ENCODE results near the gene ABR.
"Not testable (repeated sequence)": the region's sequence is repeated elsewhere in the genome, so short reads cannot be mapped to it uniquely, and the experiment has no call there.

Gene ABR

DNA sequence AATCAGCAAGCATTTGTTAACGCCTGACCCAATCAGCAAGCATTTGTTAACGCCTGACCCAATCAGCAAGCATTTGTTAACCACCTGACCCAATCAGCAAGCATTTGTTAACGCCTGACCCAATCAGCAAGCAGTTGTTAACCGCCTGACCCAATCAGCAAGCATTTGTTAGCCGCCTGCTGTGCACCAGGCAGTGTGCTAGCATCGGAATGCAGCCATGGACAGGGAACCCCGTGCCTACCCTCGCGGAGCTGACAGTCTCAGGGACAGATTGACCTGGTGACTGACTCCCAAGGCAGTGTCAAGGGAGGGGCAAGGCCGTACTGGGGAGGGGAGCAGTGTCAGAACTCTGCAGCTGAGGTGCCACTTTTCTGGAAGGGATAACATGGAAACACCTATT, 66.9 kb downstream of the ABR start:
- DNase-seq, result no peak

DNA sequence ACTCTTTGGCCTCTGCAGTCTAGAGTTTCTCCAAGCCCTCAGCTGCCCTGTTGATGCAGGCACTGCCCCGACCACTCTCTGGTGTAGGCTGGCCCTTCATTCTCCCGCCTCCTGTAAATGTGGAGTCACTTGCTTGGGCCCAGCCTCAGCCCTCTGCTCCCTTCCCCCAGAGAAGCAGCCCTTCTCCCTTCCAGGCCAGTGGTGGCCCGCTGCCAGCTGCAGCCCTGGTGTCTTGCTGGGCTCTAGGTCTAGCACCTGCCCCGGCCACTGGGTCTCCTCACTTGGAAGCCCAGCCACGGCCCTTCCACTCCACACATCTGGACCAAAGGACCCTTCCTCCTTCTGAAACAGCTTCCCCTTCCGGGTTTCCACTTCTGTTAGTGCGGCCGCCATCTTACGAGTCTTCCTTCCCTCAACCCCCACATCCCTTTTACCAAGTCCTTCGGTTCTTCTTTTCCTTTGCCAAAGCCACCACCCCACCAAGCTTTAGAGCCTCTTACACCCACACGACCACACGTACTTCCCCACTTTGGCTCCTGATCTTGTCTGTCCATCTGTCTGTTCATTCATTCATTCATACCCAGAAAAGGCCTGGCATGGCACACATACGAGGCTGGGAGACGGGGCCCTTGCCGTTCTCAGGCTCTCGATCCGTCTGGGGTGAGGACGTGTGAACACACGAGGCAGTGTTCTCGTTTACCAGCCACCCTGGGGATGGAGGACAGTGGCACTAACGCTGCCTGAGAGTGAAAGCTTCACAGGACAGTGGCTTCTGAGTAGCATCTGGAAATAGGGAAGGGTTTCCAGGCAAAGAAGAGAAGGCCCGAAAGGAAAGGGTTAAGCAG, 68.0 kb downstream of the ABR start:
- peak; percentile 44 for DNase-seq

DNA sequence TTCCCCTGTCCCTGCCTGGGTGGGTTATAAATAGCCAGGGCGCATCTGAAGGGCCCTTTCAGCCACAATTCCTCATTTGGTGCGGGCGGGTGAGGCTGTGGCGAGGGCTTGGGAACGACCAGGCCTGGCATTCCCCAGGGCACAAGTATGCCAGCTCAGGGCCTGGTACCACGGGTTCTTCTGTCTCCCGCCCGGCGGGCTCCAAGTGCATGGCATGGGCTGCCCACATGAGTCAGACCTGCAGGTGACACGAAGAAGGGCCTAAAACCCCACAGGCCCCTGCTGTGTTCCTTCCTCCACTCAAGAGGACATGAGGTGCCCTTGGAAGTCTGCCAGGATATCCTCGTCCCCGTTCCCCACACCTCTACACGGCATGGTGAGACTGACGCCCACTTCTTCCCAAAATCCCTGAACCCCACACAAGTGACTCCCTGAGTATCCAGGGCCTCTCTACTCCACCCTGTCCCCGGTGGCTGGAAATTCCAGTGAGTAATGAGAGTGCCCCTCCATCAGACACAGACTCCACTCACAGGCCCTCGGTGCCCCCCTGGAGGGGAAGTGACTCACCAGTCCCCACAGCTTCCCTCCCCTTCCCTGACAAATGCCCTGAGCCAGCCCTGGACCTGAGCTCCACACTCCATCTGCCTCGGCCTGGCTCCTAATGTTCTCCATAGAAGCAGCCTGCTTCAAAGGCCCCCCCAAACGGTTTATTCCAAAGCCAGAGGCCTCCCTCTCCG, 68.8 kb downstream of the ABR start:
- peak; percentile 79 for DNase-seq

DNA sequence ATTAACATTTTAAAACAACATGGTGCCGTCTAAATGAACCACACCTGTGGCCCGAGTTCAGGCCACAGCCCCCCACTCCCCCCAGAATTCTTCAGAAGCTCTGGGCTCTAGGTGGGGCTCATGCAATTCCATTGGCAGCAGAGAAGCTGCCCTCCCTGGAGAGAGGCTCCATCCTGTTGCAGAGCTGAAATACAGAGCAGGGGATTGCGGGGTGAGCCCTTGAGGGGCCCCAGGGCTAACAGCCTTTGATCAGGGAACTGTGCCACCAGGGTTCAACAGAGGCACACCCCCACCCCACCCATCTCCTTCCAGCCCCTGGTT, 69.3 kb downstream of the ABR start:
- no peak for DNase-seq

DNA sequence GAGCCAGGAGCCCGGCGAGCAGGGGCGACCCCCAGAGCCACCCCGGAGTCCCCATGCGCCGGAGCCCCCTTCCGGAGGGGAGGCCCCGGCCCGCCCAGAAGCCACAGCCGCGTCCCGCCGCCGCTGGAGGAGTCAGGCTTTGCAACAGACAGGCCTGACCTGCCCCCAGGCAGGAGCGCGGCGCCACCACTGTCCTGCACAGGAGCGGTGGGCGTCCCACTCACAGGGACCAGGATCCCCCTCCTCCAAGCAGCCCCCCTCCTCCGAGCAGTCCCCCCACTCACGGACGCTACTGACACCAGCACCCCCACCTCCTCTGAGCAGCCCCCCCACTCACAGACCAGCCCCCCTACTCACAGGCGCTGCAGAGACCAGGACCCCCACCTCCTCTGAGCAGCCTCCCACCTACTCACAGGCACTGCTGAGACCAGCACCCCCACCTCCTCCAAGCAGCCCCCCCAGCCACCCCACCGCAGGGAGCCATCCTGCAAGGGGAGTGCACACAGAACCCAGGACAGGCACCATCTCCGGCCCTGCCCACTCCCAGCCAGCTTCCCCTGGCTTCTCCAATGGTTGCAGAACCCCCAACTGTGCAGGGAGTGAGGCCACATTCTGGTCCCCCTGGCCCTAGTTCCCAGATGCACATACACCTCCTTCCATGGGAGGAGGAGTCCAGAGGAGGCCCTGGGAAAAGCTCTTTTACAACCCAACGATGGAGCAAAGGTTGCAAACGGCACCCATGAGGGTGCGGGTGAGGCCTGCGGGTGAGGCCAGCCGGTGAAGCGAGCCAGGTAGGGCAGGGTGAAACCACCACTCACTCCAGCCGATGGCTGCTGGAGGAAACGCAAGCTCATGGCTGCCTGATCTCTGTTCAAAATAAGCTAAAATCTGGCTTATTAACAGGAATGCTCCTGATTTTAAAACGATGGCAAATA, 69.9 kb downstream of the ABR start:
- peak; percentile 65 for DNase-seq

DNA sequence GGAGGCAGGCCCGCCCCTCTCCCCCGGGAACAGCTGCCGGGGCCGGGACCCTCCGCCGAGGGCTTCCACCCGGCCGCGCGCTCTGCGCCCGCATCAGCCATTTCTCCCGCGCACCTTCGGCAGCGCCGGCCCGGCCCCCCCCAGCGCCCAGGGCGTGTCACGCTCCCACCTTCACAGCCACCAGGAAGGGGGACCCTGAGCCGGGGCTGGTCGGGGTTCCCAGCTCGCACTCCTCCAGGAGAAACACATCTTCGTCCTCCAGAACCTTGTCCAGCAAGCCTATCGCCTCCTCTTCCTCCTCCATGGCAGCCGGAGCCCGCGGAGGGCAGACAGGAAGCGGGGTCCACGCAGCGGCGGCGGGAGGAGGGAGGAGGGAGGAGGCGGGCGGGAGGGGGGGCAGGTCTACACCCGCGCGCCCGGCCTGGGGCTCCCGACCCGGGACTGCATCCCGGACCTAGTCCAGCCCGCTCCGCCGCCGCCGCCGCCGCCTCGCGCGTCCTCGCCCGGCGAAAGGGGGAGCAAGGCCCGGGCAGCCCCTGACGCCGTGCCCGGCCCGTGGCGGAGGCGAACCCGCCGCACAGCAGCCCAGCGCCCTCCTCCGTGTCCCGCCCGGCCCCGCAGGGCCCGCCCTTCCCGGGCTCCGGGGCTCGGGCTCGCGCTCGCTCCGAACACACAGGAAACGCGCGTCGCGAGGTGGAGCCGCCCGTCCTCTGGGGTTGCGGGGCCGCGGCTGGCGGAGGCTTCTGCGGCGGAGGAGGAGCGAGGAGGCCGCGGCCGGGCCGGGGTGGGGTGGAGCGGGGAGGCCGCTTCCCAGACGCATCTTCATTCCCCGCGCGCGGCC, 70.8 kb downstream of the ABR start:
- DNase-seq, result peak; percentile 69

DNA sequence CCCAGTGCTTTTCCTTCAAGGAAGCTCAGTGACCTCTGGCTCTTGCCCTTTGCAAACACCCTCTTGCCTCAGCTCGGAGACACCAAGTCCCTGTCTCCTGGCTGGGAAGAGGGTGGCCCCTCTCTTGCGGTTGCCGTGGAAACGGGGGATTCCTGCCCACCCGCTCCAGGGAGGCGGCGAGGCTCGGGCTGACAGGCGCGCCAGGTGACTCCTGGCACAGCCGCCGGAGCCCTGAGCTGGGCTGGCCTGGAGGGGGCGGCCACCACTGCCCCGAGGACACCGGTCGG, 71.4 kb downstream of the ABR start:
- DNase-seq, result no peak

DNA sequence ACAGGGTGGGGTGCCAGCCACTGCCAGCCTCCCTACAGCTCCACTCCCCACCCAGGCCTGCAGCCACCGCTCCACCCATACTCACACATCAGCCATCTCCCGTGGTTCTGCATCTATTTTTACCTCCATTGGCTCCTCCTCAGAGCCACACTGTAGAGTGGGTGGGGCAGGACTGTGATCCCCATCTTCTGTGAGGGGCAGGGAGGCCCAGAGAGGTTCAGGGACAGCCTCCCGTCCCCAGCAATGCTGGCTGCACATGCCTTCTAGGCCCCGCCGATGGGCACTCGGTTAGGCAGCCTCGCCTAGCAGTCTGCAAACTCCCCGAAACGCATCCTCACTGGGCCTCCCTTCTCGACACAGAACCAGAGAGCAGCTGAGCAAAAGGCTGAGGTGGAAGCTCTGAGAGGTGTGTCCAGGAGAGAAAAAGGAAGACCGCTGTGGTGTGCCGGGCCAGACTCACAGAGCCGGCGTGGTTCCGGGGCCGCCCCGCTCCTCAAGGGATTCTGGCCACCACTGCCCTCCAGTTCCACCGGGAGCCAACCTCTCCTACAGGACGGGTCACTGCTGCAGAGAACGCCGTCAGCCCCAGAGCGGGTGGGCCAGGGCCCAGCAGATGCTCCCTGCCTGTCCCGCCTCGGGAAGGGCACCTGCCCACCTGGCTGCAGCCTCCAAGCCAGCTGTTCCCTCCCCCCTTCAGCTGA, 71.9 kb downstream of the ABR start:
- DNase-seq, result no peak

DNA sequence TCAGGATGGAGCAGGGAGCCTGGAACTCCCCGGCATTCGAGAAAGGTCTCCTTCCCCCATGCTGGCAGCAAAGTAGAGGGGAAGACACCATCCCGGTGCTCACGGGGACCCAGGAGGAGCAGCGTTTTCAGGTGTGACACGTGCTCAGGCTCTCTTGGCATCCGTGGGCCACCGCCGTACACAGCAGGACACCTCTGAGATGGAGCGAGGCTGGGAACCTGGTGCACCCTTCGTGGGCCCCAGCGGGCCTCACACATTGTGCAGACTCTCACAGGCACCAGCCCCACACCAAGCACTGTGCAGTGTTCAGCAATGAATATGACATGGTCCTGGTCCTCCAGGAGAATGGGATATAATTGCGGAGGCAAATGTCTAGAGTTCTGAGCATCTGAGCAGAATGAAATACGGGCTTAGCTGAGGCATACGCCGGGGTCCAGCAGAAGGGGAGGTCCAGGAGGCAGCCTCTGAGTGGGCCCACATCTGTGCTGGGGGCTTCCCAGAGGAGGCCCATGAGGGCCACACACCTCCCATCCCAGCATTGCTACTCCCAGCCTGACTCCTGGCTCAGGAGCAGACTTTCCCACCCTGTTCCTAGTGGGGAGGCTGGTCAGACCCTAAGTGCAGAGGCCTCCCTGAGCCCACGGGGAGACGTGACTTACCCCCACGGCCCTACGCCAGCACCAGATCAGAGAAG, 72.6 kb downstream of the ABR start:
- no peak for DNase-seq

DNA sequence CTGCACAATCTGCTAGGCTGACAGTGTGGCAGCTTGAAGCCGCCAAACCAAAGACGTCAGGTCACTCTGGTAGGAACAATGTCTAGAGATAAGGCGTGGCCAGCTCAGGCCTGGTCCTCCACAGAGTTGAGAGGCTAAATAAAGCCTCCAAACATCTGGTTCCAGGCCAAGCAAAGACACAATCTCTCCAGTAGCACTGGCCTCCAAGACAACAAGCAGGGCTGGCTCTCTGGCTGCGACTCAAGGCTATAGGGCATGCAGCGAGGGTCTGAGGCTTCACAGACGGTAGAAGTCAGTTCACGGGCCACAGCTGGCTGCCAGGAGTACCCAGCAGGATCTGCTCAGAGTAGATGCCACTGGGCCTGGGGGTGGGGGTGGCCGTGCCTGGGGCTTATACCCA, 75.6 kb downstream of the ABR start:
- DNase-seq, result no peak

DNA sequence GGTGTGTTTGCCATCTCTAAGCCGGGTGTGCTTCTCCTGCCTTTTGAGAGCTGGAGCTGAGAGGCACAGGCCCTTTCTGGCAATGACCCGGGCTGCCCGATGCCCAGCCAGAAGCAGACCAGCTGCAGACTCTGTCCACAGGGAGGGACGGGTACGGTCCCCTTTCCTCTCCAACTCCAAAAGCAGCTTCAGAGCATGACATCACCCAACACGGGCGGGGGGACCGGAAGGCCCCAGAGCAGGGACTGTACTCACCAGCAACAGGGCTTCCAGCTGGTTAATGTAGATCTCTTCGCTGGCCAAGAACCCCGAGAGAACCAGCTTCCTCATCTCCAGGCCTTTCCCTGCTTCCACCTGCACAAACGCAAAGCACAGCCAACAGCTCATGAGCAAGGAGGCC, 79.4 kb downstream of the ABR start:
- DNase-seq, result peak; percentile 64

DNA sequence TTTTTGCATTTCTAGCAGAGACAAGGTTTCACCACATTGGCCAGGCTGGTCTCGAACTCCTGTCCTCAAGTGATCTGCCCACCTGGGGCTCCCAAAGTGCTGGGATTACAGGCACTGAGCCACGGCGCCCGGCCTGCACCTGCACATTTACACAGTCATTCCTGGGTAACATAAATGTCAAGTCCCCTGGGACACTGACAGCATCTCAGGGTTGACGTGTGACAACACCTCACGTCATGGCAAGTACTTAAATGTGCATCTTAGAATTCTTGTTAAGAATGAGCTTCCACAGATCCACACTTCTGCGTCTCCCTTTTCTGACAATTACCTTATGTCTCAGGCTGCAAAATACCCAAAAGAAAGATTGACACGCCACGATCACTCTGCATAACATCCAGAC, 80.5 kb downstream of the ABR start:
- DNase-seq, result no peak

DNA sequence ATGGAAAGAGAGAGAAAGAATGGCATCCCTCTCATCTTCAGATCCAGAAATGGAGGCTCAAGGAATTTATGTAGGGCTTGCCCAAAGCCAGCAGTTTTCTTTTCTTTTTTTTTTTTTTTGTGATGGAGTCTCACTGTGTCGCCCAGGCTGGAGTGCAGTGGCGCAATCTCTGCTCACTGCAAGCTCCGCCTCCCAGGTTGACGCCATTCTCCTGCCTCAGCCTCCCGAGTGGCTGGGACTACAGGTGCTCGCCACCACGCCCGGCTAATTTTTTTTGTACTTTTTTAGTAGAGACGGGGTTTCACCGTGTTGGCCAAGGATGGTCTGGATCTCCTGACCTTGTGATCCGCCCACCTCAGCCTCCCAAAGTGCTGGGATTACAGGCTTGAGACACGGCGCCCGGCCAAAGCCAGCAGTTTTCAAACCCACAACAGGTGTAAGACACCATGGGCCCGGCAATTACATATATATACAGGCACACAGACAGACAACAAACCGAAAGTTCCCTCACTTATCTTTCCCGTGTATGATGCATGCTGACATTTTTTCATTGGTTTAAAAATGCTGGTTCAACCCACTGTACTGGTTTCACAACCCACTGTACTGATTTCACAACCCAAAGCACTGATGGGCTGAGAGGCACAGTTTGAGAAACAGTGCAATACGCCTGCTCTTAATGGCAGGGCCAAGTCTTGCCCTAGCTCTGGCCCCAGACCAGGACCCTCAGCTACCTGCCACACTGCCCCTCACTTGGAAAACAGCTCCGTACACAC, 81.6 kb downstream of the ABR start:
- not testable (repeated sequence) for DNase-seq

DNA sequence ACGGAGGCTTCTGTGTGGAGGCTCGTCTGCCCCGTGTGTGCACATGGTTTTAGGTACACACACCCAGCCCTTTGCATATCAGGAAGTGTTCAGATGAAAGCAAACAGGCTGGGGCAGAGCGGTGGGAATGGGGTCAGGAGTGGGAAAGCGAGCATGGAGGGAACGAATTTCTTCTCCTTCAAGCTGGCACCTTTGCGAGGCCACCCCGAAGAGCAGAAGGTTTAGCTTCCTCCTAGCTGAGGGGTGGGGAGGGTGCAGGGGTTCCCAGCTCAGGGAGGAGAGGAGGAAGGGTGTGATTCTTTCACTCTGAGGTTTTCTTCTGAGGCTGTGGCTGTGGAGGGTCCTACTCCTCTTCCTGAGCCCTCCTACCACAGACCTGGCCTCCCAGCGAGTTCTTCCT, 83.6 kb downstream of the ABR start:
- DNase-seq, result no peak

DNA sequence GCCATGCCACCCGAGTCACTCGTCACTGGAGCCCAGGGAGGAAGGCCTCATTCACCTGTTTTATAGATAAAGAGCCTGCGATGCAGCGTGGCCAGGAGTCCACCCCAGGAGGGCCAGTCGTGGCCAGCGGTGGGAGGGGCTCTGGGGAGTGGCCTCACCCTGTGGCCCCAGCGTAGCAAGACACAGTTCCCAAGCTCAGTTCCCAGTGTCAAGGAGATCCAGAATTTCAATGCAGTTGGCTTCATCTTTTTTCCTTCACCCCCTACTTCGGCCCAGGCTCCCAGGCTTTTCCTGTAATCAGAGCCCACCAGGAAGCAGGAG, 84.0 kb downstream of the ABR start:
- DNase-seq, result no peak

DNA sequence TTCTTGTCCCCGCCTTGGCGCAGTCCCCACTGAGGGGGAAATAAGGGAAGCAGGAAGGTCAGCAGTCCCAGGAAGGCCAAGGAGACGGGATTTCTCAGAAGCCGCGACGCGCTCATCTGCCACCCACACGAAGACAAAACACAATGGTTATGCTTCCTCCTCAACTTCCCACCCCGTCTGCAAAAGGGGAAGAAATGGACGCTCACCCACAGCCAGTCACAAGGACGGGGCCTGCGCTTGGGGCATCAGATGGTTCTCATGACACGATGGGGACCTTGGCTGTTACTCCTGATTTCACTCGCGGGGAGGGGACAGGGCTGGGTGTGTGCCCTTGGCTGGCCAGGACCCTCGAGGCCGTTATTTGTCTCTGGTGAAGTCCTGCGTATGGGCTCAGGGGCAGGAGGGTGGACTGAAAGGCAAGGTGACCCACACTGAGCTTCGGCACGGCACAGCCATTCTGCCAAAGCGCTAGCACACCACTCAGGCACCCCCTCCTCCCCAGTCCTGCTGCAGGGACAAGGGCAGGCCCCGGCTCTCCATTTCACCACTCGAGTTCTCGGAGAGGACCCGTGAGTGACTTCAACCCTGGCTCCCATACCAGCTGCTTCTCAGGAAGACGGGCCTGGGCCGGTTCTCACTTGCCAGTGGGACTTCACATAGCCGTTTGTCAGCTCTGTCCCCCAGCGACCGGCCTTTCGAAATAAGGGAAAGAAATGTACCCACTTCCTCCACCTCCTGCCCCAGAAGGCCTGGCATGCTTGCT, 84.5 kb downstream of the ABR start:
- no peak for DNase-seq

DNA sequence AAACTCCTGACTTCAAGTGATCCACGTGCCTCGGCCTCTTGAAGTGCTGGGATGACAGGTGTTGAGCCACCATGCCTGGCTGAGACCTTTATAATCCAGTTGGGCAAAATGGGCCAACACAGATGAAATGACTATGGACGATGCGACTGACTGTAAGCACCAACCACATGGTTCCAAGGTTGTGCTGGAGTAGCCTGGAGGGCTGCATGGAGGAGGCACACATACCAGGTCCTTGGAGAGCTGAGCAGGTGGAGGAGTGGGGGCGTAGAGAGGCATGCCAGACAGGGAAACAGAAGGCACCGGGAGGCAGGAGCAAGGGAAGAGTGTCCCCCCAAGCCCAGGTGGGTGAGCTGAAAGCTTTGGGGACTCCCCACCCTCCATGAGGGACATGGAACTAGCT, 85.2 kb downstream of the ABR start:
- no peak for DNase-seq

DNA sequence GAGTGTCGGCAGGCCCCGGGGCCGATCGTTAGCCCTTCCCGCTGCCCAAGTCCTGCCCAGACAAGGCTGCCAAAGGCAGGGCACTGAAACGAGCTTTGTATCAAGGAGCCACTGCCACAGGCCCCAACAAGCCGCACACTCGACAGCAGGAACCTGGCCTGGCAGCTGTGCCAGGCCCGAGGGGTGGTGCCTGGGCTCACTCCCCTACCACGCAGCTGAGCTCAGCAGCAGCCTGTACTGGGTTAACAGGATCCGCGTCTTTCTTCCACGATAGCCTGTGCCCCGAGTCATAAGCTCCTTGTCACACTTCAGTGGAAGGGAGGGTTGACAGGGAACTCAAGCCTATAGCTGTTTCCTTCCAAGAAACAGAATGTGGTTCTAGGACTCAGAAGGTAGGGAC, 87.9 kb downstream of the ABR start:
- no peak for DNase-seq

DNA sequence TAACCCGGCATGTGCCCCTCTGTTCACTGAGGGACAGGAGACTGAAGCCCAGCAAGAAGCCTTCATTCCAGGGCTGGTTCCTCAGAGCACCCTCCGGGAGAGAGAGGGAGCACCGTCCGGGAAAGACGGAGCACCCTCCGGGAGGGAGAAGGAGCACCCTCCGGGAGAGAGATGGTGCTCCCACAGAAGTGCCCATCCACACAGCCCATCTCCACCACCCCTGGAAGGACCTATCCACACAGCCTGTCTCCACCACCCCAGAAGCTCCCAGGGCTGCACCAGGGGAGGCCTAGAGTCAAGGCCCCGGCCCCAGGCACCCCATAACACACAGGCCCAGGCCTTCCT, 88.6 kb downstream of the ABR start:
- DNase-seq, result no peak

All from femur (tissue), 1 donor.